Liver (tissue), 9 donors: Measurements from ENCODE around the gene NF2. TPM values are rescaled to one million over a fixed set of nuclear protein-coding genes. Genes with fewer than 3 reads are reported as not detected.

Source experiments
- DNase-seq: peaks from one replicate; pipeline ENCODE4 v3.0.0-alpha.2; 2017; ENCODE audit warnings: low spot score
- H3K27ac ChIP-seq, 2 donors: one replicate each; pipeline ENCODE4 v1.7.0; 2013; ENCODE audit warnings: inconsistent platforms in 2 of 2, low read length in 2 of 2, control low read depth in 1 of 2, low read depth in 1 of 2, mild to moderate bottlenecking in 1 of 2
- H3K27me3 ChIP-seq, 4 donors: one replicate each; pipeline versions ENCODE4 v1.6.1 to v1.7.0; 2013; ENCODE audit warnings: low read length in 3 of 4, inconsistent platforms in 1 of 4, mild to moderate bottlenecking in 1 of 4, moderate library complexity in 1 of 4; ENCODE audit not compliant: control insufficient read depth in 4 of 4, insufficient read depth in 4 of 4
- H3K36me3 ChIP-seq, 4 donors: one replicate each; pipeline versions ENCODE4 v1.6.1 to v1.7.0; 2013; ENCODE audit warnings: low read length in 3 of 4, mild to moderate bottlenecking in 3 of 4, low read depth in 1 of 4, moderate library complexity in 1 of 4; ENCODE audit not compliant: control insufficient read depth in 4 of 4, insufficient read depth in 3 of 4
- H3K4me1 ChIP-seq, 4 donors: one replicate each; pipeline versions ENCODE4 v1.6.1 to v1.7.0; 2013; ENCODE audit warnings: low read length in 3 of 4, mild to moderate bottlenecking in 3 of 4, moderate library complexity in 1 of 4; ENCODE audit not compliant: control insufficient read depth in 4 of 4, insufficient read depth in 4 of 4
- H3K4me3 ChIP-seq, 3 donors: one replicate each; pipeline versions ENCODE4 v1.6.1 to v1.7.0; 2013; ENCODE audit warnings: low read length in 3 of 3, control low read depth in 1 of 3, low read depth in 1 of 3, mild to moderate bottlenecking in 1 of 3
- H3K9ac ChIP-seq, 2 donors: one replicate each; pipeline ENCODE4 v1.7.0; 2013; ENCODE audit warnings: low read length in 2 of 2, mild to moderate bottlenecking in 2 of 2, moderate library complexity in 2 of 2, control low read depth in 1 of 2, low read depth in 1 of 2
- H3K9me3 ChIP-seq, 4 donors: one replicate each; pipeline versions ENCODE4 v1.6.1 to v1.7.0; 2013; ENCODE audit warnings: low read length in 3 of 4; ENCODE audit not compliant: control insufficient read depth in 4 of 4
- ATF3 ChIP-seq: IDR thresholded peaks from 2 replicates; pipeline ENCODE4 v1.6.1; 2016; ENCODE audit warnings: antibody characterized with exemption
- CTCF ChIP-seq: fragments of 150-350 bp; IDR thresholded peaks from 2 replicates; pipeline ENCODE4 v1.5.1; 2017; ENCODE audit warnings: improper control_type of control experiment, low read depth, low read length; ENCODE audit not compliant: missing input control
- GABPA ChIP-seq, 2 donors: IDR thresholded peaks in 1 of 2; conservative IDR thresholded peaks in 1 of 2; 2 replicates each; pipeline ENCODE4 v1.6.1; 2016; ENCODE audit warnings: antibody characterized with exemption in 2 of 2, mild to moderate bottlenecking in 1 of 2, moderate library complexity in 1 of 2
- HNF4A ChIP-seq, 2 donors: conservative IDR thresholded peaks; 2 replicates each; pipeline ENCODE4 v1.6.1; 2016; ENCODE audit warnings: antibody characterized with exemption in 2 of 2, mild to moderate bottlenecking in 2 of 2
- HNF4G ChIP-seq: IDR thresholded peaks from 2 replicates; pipeline ENCODE4 v1.6.1; 2016; ENCODE audit warnings: antibody characterized with exemption
- RAD21 ChIP-seq, 2 donors: IDR thresholded peaks; 2 replicates each; pipeline ENCODE4 v1.6.1; 2016; ENCODE audit warnings: antibody characterized with exemption in 2 of 2, mild to moderate bottlenecking in 2 of 2
- REST ChIP-seq: IDR thresholded peaks from 2 replicates; pipeline ENCODE4 v1.6.1; 2016; ENCODE audit warnings: antibody characterized with exemption, mild to moderate bottlenecking
- RXRA ChIP-seq, 2 donors: IDR thresholded peaks; 2 replicates each; pipeline ENCODE4 v1.6.1; 2017 to 2018; ENCODE audit warnings: antibody characterized with exemption in 2 of 2, mild to moderate bottlenecking in 1 of 2
- SP1 ChIP-seq: IDR thresholded peaks from 2 replicates; pipeline ENCODE4 v1.6.1; 2018; ENCODE audit warnings: antibody characterized with exemption, mild to moderate bottlenecking
- TAF1 ChIP-seq: conservative IDR thresholded peaks from 2 replicates; pipeline ENCODE4 v1.6.1; 2016; ENCODE audit warnings: antibody characterized with exemption, mild to moderate bottlenecking
- YY1 ChIP-seq: IDR thresholded peaks from 2 replicates; pipeline ENCODE4 v1.6.1; 2016; ENCODE audit warnings: antibody characterized with exemption, mild to moderate bottlenecking
- WGBS: extraction: QIAGEN DNeasy Blood & Tissue Kit; methylation state at CpG from one replicate; pipeline ENCODE4 v1.1.7; 2013; 5-methylcytosine and 5-hydroxymethylcytosine counted together
- polyA plus RNA-seq, 2 donors: library from polyadenylated mRNA; stranded (reverse) in 1 of 2; unstranded in 1 of 2; fragments of 200-250 nt in 1 of 2; fragments of >200 nt in 1 of 2; fragmentation: Nextera tagmentation in 1 of 2; extraction: Ambion mirVana in 1 of 2; gene quantifications; one replicate each; pipeline versions ENCODE4 v1.2.1 to v1.2.3, GENCODE V29; 2013 to 2015
- total RNA-seq, 2 donors: library from RNA; depleted of rRNA; stranded (reverse); fragments of >200 nt; gene quantifications; one replicate each; pipeline ENCODE4 v1.2.3, GENCODE V29; 2014
- TF ChIP-seq, protein P1 (sequence below): IDR thresholded peaks from 2 replicates; pipeline ENCODE4 v1.6.1; 2016; ENCODE audit warnings: antibody characterized with exemption
- TF ChIP-seq, protein P2 (sequence below): IDR thresholded peaks from 2 replicates; pipeline ENCODE4 v1.6.1; 2016; ENCODE audit warnings: antibody characterized with exemption
- donor health status: healthy.
- donor health status: healthy.
- donor health status: healthy.
- donor health status: healthy.
- donor health status: healthy.

NF2 gene
- total and polyA plus RNA-seq, 4 donors, result 6.2 to 25.2 (median 11.2) TPM

DNA sequence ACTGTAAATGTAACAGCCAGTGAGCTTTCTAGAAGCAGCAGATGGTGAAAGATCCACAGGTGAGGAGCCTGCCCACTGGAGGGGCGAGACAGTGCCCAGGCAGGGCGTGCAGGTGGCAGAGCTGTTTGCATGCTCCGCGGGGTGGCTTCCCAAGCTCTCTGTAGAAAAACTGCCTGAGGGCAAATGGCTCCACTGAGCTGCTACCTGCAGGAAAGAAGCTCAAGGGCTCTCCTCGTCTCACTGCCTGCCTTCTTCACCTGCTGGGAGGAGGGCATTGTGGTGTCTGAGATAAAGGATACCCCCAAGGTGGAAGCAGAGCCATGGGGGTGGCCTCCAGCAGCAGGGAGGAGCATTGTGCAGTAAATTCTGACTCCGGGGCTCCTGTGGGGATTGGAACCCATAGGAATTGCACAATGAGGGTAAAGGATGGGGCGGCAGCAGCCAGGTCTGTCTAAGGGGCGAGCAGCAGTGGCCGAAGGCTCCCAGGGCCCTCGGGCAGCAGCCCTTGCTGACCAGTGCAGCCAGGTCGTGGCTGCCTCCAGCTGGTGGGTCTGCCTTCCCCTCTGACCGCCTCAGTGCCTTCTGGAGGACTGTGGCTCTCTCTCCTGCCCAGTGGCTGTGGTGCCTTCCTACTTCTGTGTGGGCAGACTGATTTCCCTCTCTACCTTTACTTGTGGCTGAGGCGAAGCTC lies 88.3 kb downstream of the NF2 start:
- DNase-seq, result no peak
- 92% methylated on average over 13 of the region's 13 CpGs for WGBS
- H3K36me3 ChIP-seq, result peaks cover 4 to 34% (median 7%) of the 10 kb centered on the region in 4 donors

More for the DNA sequence above, 88.3 kb downstream of the NF2 start:
- Histone ChIP-seq H3K9ac (no peak overlapping the region), H3K4me3 (no peak overlapping the region), H3K9me3 (no peaks in the 10 kb centered on the region), H3K27ac (no peak overlapping the region), H3K27me3 (no peaks in the 10 kb centered on the region), H3K4me1 (no peaks in the 10 kb centered on the region)
- TF ChIP-seq HNF4G (no peak), ATF3 (no peak), REST (no peak), RXRA (IDR thresholded peaks at IDR 0.05) (no peak), HNF4A (conservative IDR thresholded peaks at IDR 0.05) (no peak), RAD21 (IDR thresholded peaks at IDR 0.05) (no peak), YY1 (no peak), CTCF (no peak), SP1 (no peak), TAF1 (no peak), GABPA (IDR thresholded peaks at IDR 0.05 in 1 of 2, conservative IDR thresholded peaks at IDR 0.05 in 1 of 2) (no peak)
- TF ChIP-seq, protein P1, sequence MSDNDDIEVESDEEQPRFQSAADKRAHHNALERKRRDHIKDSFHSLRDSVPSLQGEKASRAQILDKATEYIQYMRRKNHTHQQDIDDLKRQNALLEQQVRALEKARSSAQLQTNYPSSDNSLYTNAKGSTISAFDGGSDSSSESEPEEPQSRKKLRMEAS, result no peak
- TF ChIP-seq, protein P2, sequence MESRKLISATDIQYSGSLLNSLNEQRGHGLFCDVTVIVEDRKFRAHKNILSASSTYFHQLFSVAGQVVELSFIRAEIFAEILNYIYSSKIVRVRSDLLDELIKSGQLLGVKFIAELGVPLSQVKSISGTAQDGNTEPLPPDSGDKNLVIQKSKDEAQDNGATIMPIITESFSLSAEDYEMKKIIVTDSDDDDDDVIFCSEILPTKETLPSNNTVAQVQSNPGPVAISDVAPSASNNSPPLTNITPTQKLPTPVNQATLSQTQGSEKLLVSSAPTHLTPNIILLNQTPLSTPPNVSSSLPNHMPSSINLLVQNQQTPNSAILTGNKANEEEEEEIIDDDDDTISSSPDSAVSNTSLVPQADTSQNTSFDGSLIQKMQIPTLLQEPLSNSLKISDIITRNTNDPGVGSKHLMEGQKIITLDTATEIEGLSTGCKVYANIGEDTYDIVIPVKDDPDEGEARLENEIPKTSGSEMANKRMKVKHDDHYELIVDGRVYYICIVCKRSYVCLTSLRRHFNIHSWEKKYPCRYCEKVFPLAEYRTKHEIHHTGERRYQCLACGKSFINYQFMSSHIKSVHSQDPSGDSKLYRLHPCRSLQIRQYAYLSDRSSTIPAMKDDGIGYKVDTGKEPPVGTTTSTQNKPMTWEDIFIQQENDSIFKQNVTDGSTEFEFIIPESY, result no peak
